IPS-15b (cell line): ENCODE measurements around the gene PKP1.

Source experiments
- H3K27me3 ChIP-seq: one replicate; pipeline ENCODE4 v1.6.1; 2013; ENCODE audit warnings: low read length; ENCODE audit not compliant: control insufficient read depth, insufficient read depth
- H3K36me3 ChIP-seq: one replicate; pipeline ENCODE4 v1.6.1; 2013; ENCODE audit warnings: low read length; ENCODE audit not compliant: control insufficient read depth, insufficient read depth
- H3K4me1 ChIP-seq: one replicate; pipeline ENCODE4 v1.6.1; 2013; ENCODE audit warnings: mild to moderate bottlenecking, low read length; ENCODE audit not compliant: control insufficient read depth, insufficient read depth
- H3K4me3 ChIP-seq: one replicate; pipeline ENCODE4 v1.5.1; 2013; ENCODE audit warnings: low read depth, low read length
- H3K9ac ChIP-seq: one replicate; pipeline ENCODE4 v1.6.1; 2013; ENCODE audit warnings: low read depth, mild to moderate bottlenecking, low read length
- H3K9me3 ChIP-seq: one replicate; pipeline ENCODE4 v1.6.1; 2013; ENCODE audit warnings: mild to moderate bottlenecking, low read length; ENCODE audit not compliant: control insufficient read depth, insufficient read depth

The PKP1 gene

DNA sequence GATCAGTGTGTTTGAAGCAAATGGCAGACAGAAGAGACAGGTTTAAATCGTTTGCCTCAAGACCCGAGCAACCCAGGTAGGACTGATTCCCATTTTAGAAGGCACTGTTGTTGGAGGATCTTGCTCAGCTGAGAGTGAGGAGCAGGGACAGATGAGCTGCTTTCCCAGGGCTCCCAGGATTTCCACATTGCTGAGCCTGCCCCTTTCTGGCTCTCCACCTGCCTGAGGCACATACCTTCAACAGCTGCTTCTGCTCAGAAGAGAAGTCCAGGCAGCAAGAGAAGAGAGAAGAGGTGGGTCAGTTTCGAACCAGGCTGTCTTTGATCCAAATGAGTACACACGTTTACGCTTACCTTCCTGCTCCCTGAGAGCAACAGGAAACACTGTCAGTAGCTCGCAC lies 88.5 kb downstream of the PKP1 start:
- H3K4me3 ChIP-seq = no peak overlapping the region
- H3K27me3 ChIP-seq = no peaks in the 10 kb centered on the region
- H3K4me1 ChIP-seq = peaks cover 25% of the 10 kb centered on the region
- no peak overlapping the region for H3K9ac ChIP-seq
- H3K36me3 ChIP-seq = no peaks in the 10 kb centered on the region
- no peaks in the 10 kb centered on the region for H3K9me3 ChIP-seq

DNA sequence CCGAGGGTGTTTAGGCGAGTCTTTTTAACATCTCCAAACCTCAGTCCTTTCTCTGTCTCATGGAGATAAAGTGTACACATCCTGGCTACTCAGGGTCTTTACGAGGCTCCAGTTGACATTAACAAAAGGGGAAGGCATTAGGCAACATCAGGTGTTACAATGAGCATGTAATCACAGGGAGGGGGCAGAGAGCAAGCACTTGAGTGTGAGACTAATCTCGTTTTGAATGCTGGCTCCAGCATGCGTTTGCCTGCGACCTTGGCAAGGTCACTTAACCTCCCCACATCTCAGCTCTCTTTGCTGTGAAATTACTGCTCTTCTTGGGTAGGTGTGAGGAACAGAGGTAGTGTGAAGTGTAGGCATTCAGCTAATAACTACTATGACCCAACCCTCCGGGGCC lies 91.1 kb downstream of the PKP1 start:
- Histone ChIP-seq H3K36me3 (no peaks in the 10 kb centered on the region), H3K9me3 (no peaks in the 10 kb centered on the region), H3K4me3 (no peak overlapping the region), H3K9ac (no peak overlapping the region), H3K4me1 (peaks cover 31% of the 10 kb centered on the region), H3K27me3 (no peaks in the 10 kb centered on the region)

DNA sequence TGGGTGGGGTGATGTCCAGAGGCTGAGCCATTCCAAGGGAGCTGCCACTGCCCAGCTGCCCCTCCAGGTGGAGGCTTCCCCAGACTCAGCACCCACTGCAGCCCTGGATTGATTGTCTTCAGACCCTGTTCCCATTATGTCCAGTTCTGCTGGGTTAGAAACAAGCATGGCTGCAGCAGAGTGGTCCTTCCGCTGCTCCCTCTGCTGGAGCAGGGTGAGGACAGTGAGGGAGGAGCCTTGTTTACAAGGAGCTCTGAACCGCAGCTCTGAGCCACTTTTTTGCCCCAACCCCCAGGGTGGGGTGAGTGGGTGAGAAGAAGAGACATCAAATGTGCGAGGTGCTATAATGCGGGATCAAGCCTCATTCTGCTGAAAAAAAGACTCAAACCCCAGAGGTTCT lies 91.9 kb downstream of the PKP1 start:
- H3K4me1 ChIP-seq = peaks cover 31% of the 10 kb centered on the region
- H3K9ac ChIP-seq = no peak overlapping the region
- H3K36me3 ChIP-seq = no peaks in the 10 kb centered on the region
- no peaks in the 10 kb centered on the region for H3K27me3 ChIP-seq
- no peak overlapping the region for H3K4me3 ChIP-seq
- H3K9me3 ChIP-seq = no peaks in the 10 kb centered on the region

DNA sequence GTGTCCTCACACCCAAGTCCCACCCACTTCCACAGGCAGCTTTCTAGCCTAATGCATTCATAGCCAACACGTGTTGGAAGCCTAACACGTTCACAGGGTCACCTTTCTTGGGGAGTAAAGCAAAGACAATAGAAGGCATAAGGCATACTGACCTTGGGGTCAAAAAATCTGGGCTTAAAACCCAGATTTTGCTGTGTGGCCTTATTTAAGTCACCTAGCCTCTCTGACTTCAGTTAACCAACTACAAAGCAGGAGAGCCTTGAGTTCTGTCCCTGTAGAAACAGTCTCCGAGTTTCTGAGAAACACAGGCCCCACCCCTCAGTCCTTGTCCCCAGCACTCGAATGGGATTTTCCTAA lies 92.8 kb downstream of the PKP1 start:
- Histone ChIP-seq H3K4me1 (peaks cover 31% of the 10 kb centered on the region), H3K36me3 (no peaks in the 10 kb centered on the region), H3K4me3 (no peak overlapping the region), H3K9me3 (no peaks in the 10 kb centered on the region), H3K27me3 (no peaks in the 10 kb centered on the region), H3K9ac (no peak overlapping the region)

DNA sequence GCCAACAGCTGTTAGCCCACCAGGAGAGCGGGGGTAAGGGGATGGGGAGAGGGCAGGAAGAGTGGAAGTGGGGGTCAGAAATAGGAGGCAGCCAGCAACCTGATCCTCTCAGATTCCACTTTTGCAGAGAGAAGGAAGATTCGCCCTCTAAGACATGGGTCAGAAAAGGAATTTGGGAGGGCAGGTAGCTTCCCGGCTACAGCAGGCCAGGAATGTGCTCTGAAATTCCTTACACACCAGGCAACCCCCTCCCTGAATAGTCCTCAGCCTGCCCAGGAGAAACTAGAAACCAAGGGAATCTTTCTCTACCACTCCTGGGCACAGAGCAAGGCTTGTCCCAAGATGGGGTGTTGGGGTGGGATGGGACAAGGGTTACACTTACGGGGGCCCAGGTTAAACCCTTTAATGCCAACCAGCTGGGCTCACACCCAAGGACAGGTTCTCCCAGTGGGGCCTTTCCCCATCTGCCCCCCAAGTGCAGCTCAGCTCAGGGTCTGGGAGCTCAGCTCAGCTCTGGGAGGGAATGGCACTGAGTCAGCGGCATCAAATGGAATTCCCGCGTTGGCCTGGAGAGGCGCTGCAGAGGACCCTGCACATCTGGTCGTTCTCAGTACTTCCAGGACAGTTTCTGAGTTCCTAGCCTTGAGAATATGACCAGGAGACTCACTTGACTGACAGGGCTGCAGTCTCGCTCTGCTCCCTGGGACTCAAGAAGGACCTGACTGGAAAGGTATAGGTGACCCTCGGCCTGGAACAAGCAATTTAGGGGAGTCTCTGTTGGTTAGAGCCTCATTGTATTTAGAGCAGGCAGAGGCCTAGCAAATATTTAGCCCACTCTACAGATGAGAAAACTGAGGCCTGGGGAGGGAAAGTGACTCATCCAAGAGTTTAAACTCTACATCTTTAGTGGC lies 93.4 kb downstream of the PKP1 start:
- H3K4me3 ChIP-seq = peak overlapping the region; percentile 23
- no peaks in the 10 kb centered on the region for H3K9me3 ChIP-seq
- peaks cover 31% of the 10 kb centered on the region for H3K4me1 ChIP-seq
- H3K27me3 ChIP-seq = no peaks in the 10 kb centered on the region
- no peaks in the 10 kb centered on the region for H3K36me3 ChIP-seq
- H3K9ac ChIP-seq = no peak overlapping the region

DNA sequence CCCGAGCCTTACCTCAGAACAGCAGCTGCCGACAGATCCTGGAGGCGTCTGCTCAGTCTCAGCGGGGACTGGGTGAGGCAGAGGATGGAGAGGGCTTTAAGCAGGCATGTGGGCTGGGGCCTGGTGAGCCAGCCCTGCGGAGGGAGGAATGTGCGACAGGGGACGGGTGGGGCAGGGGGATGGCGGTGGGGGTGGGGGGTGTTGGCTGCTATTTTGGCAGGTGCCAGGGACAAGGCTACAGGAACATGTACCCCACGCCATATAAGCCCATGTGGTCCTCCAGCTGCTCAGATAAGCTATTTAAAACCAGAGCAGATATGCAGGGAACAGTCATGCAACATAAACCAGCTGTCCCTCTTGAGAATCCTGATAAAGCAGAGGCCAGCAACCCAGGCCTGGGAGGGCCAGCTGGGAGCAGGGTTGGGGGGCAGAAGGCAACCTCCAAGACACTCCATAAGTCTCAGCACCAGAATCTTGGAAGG lies 94.3 kb downstream of the PKP1 start, which contains the start of gene TNNT2:
TNNT2 (minus strand) TSS at position 70 of the 482 bp plus-strand sequence. CDS start 4,426 bp downstream, outside the sequence.
- H3K9ac ChIP-seq = no peak within 1 kb of the TSS
- H3K4me1 ChIP-seq = peaks cover 28% of the 10 kb centered on the region
- H3K36me3 ChIP-seq = no peaks in the 10 kb centered on the region
- H3K4me3 ChIP-seq = peak within 1 kb of the TSS; percentile 23
- H3K27me3 ChIP-seq = no peaks in the 10 kb centered on the region
- no peaks in the 10 kb centered on the region for H3K9me3 ChIP-seq

DNA sequence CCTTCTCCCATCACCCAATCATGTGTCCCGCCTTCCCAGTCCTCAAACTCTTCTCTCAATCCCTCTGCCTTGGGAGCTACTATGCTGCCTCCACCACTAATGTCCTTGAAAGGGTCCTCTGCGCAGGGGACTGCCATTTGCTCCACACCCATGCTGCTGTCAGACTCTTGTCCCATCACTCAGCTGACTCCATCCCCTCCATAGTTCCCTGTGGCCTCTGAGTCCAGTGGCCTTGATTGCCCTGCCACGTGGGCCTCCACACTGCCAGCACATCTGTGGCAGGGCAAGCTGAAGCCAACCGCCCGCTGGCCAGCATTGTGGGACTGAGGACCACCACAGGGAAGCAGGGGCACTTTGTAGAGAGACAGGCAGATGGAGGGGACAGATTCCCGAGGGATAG lies 95.5 kb downstream of the PKP1 start:
- peaks cover 2% of the 10 kb centered on the region for H3K36me3 ChIP-seq
- H3K4me3 ChIP-seq = no peak overlapping the region
- H3K27me3 ChIP-seq = no peaks in the 10 kb centered on the region
- no peak overlapping the region for H3K9ac ChIP-seq
- peaks cover 28% of the 10 kb centered on the region for H3K4me1 ChIP-seq
- H3K9me3 ChIP-seq = no peaks in the 10 kb centered on the region

DNA sequence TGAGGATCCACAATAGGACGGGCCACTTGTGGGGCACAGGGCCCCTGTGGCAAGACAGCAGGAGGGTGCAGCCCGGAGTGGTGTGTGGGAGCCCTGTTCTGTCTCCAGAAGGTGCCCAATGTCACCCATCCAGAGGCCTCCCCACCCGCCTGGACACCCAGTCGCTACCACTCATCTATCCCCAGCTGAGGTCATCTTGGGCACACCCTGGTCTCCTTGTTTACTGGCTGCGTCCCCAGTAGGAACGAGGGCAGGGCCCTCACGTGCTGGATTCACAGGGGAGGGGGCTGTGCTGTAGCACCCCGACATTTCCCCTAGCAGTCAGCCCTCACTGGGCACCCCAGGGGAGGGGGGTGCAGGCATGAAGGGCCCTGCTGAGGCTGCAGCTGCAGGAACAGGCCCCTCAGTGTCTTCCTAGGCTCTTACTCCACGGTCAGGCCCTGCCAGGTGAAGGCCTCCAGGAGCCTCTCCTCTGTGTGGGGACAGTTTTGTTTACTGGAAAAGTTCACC lies 96.5 kb downstream of the PKP1 start:
- Histone ChIP-seq H3K4me1 (peaks cover 25% of the 10 kb centered on the region), H3K4me3 (no peak overlapping the region), H3K9ac (no peak overlapping the region), H3K9me3 (no peaks in the 10 kb centered on the region), H3K36me3 (peaks cover 2% of the 10 kb centered on the region), H3K27me3 (no peaks in the 10 kb centered on the region)

DNA sequence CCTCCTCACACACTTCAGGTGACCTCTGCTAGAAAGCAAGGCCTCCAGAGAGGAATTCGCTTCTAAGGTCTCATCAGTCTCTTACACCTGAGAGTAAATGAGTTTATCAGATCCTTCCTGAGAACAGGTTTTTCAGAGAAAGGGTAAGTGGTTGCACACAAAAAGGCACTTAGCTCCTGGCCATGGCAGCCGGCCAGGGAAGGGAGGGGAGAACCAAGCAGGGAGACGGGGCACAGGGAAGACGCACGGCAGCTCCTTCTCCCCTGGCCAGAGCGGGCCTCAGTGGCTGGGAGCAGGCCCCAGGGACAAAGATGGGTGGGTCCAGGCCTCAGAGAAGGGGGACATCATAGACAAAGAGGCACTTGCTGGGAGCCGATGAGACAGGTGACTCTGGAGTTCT lies 97.8 kb downstream of the PKP1 start:
- no peak overlapping the region for H3K4me3 ChIP-seq
- no peak overlapping the region for H3K9ac ChIP-seq
- no peaks in the 10 kb centered on the region for H3K27me3 ChIP-seq

More for the DNA sequence above, 97.8 kb downstream of the PKP1 start:
- Histone ChIP-seq H3K4me1 (peaks cover 12% of the 10 kb centered on the region), H3K9me3 (no peaks in the 10 kb centered on the region), H3K36me3 (peaks cover 2% of the 10 kb centered on the region)
